A549 (cell line): ENCODE results near the gene TTC33. TPM values are rescaled to one million over a fixed set of nuclear protein-coding genes. Genes with fewer than 3 reads are reported as not detected.

Experiments used
- ATAC-seq, 2 experiments: fragments of 200-7000 bp in 1 of 2; fragments of >200 bp in 1 of 2; cut with Nextera tagmentation in 1 of 2; cut with Tn5 transposase in 1 of 2; 3 replicates each; pipeline versions ENCODE4 v1.8.0 to v1.9.1; 2018 to 2020; ENCODE audit warnings: mild to moderate bottlenecking in 1 of 2, moderate library complexity in 1 of 2
- CTCF ChIA-PET: fragments of 300-600 bp; sonication (Branson Sonifier 250); formaldehyde crosslinking; extraction: SDS; loops from one replicate; lab custom pipeline; 2021; ENCODE audit warnings: antibody characterized with exemption, inconsistent platforms; lab: Yijun Ruan, JAX
- POLR2A ChIA-PET: fragments of 350-600 bp; formaldehyde crosslinking; extraction: SDS; loops from one replicate; lab custom pipeline; 2021; ENCODE audit warnings: antibody characterized with exemption, inconsistent platforms; lab: Yijun Ruan, JAX
- DNase-seq, 2 experiments: peaks; one replicate each; pipeline versions ENCODE4 v3.0.0 to v3.0.0-alpha.2; 2011 to 2016; ENCODE audit warnings: low read depth in 1 of 2, low spot score in 1 of 2
- FAIRE-seq: peaks from 2 replicates; lab custom pipeline; 2011; peaks lifted over from hg19 to GRCh38; lab: Jason Lieb, UNC
- H3K27ac ChIP-seq, 2 experiments: fragments of >200 bp; sonication (Bioruptor Twin); formaldehyde crosslinking; 3 replicates each; pipeline ENCODE4 v1.5.1; 2016 to 2017
- H3K4me1 ChIP-seq: fragments of >200 bp; sonication (Bioruptor Twin); formaldehyde crosslinking; 3 replicates; pipeline ENCODE4 v1.6.1; 2016
- H3K4me2 ChIP-seq: fragments of >200 bp; sonication (Bioruptor Twin); formaldehyde crosslinking; 3 replicates; pipeline ENCODE4 v1.6.1; 2016
- H3K4me3 ChIP-seq: fragments of >200 bp; sonication (Bioruptor Twin); formaldehyde crosslinking; 3 replicates; pipeline ENCODE4 v1.5.1; 2016
- H3K9me3 ChIP-seq: fragments of >200 bp; sonication (Bioruptor Twin); formaldehyde crosslinking; 3 replicates; pipeline ENCODE4 v1.6.1; 2016
- BHLHE40 ChIP-seq: IDR thresholded peaks from 2 replicates; pipeline ENCODE4 v1.6.1; 2012; ENCODE audit warnings: low read depth, low read length, inconsistent platforms
- CBX2 ChIP-seq: fragments of 200-600 bp; sonication (generic); IDR thresholded peaks from 2 replicates; pipeline ENCODE4 v1.6.1; 2016; ENCODE audit warnings: low read depth, mild to moderate bottlenecking, borderline replicate concordance
- CEBPB ChIP-seq, 2 experiments: fragments of >200 bp in 1 of 2; sonication (Bioruptor Twin) in 1 of 2; formaldehyde crosslinking in 1 of 2; IDR thresholded peaks; 2 replicates each; pipeline ENCODE4 v1.6.1; 2012 to 2016
- EP300 ChIP-seq, 2 experiments: fragments of >200 bp; sonication (Bioruptor Twin); formaldehyde crosslinking; IDR thresholded peaks; 2 replicates in 1 of 2; 3 replicates in 1 of 2; pipeline ENCODE4 v1.6.1; 2016 to 2017
- ESRRA ChIP-seq: fragments of 150-350 bp; IDR thresholded peaks from 2 replicates; pipeline ENCODE4 v1.6.1; 2014; ENCODE audit warnings: mild to moderate bottlenecking, low read length, borderline replicate concordance
- FOSB ChIP-seq: fragments of 250-450 bp; sonication (Bioruptor Pico); IDR thresholded peaks from 2 replicates; pipeline ENCODE4 v1.5.0; 2020; ENCODE audit warnings: mild to moderate bottlenecking, moderate library complexity
- FOSL2 ChIP-seq, 2 experiments: fragments of 450-650 bp in 1 of 2; fragments of >200 bp in 1 of 2; sonication (Bioruptor Twin) in 1 of 2; formaldehyde crosslinking; IDR thresholded peaks; 2 replicates each; pipeline versions ENCODE4 v1.5.0 to v1.6.1; 2016 to 2020; ENCODE audit warnings: mild to moderate bottlenecking in 1 of 2, moderate library complexity in 1 of 2
- FOXS1 ChIP-seq: fragments of 250-450 bp; sonication (Bioruptor Pico); IDR thresholded peaks from 2 replicates; pipeline ENCODE4 v1.5.0; 2020; ENCODE audit warnings: mild to moderate bottlenecking, moderate library complexity
- GATA3 ChIP-seq: IDR thresholded peaks from 2 replicates; pipeline ENCODE4 v1.6.1; 2012; ENCODE audit warnings: borderline replicate concordance
- HEYL ChIP-seq: fragments of 250-450 bp; sonication (Bioruptor Pico); IDR thresholded peaks from 2 replicates; pipeline ENCODE4 v1.8.0; 2021; ENCODE audit warnings: mild to moderate bottlenecking, moderate library complexity
- HOXB13 ChIP-seq: fragments of 250-450 bp; sonication (Bioruptor Pico); IDR thresholded peaks from 2 replicates; pipeline ENCODE4 v1.5.0; 2020; ENCODE audit warnings: low read depth, mild to moderate bottlenecking, moderate library complexity
- HOXB5 ChIP-seq: fragments of 250-450 bp; sonication (Bioruptor Pico); IDR thresholded peaks from 2 replicates; pipeline ENCODE4 v1.5.0; 2020; ENCODE audit warnings: mild to moderate bottlenecking, moderate library complexity
- JUN ChIP-seq, 2 experiments: fragments of >200 bp; sonication (Bioruptor Twin); formaldehyde crosslinking; IDR thresholded peaks; 2 replicates in 1 of 2; 3 replicates in 1 of 2; pipeline ENCODE4 v1.6.1; 2016 to 2017
- JUNB ChIP-seq: fragments of >200 bp; sonication (Bioruptor Twin); formaldehyde crosslinking; IDR thresholded peaks from 2 replicates; pipeline ENCODE4 v1.6.1; 2016
- MAFK ChIP-seq: fragments of 450-650 bp; IDR thresholded peaks from 2 replicates; pipeline ENCODE4 v1.6.1; 2014; ENCODE audit not compliant: partially characterized antibody
- MAZ ChIP-seq: fragments of 150-350 bp; IDR thresholded peaks from 2 replicates; pipeline ENCODE4 v1.6.1; 2014; ENCODE audit warnings: antibody characterized with exemption, low read depth, low read length, borderline replicate concordance
- NFE2L2 ChIP-seq: fragments of 150-350 bp; conservative IDR thresholded peaks from 2 replicates; pipeline ENCODE4 v1.6.1; 2014; ENCODE audit warnings: low read length
- NR3C1 ChIP-seq: fragments of >200 bp; sonication (Bioruptor Twin); formaldehyde crosslinking; IDR thresholded peaks from 3 replicates; pipeline ENCODE4 v1.6.1; 2017
- PHF8 ChIP-seq: fragments of 200-600 bp; sonication (generic); IDR thresholded peaks from 2 replicates; pipeline ENCODE4 v1.6.1; 2016; ENCODE audit warnings: low read depth, mild to moderate bottlenecking, antibody characterized with exemption, moderate library complexity, borderline replicate concordance
- RAD21 ChIP-seq, 2 experiments: fragments of >200 bp in 1 of 2; sonication (Bioruptor Twin) in 1 of 2; formaldehyde crosslinking in 1 of 2; IDR thresholded peaks in 1 of 2; conservative IDR thresholded peaks in 1 of 2; 2 replicates in 1 of 2; 3 replicates in 1 of 2; pipeline ENCODE4 v1.6.1; 2012 to 2018; ENCODE audit warnings: inconsistent platforms in 1 of 2
- RNF2 ChIP-seq: fragments of 200-600 bp; sonication (generic); IDR thresholded peaks from 2 replicates; pipeline ENCODE4 v1.6.1; 2016; ENCODE audit warnings: low read depth, mild to moderate bottlenecking, antibody characterized with exemption, moderate library complexity, borderline replicate concordance
- TP53 ChIP-seq: fragments of 250-450 bp; sonication (Bioruptor Pico); IDR thresholded peaks from 2 replicates; pipeline ENCODE4 v1.5.0; 2021; ENCODE audit warnings: mild to moderate bottlenecking, moderate library complexity
- ZSCAN20 ChIP-seq: fragments of 250-450 bp; sonication (Bioruptor Pico); IDR thresholded peaks from 2 replicates; pipeline ENCODE4 v1.8.0; 2022; ENCODE audit warnings: mild to moderate bottlenecking, moderate library complexity
- WGBS: methylation state at CpG from one replicate; pipeline ENCODE4 v1.1.6; 2017; ENCODE audit errors: missing lambda C conversion rate; 5-methylcytosine and 5-hydroxymethylcytosine counted together
- polyA plus RNA-seq, 4 experiments: library from polyadenylated mRNA; depleted of rRNA in 3 of 4; stranded (reverse); fragments of >200 nt; fragmentation: RNase III in 1 of 4; extraction: RNeasy Plus Mini Kit Qiagen cat#74134 plus additional on column Dnase treatment in 1 of 4; gene quantifications; 2 replicates in 3 of 4; 3 replicates in 1 of 4; pipeline ENCODE4 v1.2.3, GENCODE V29; 2011 to 2017
- TF ChIP-seq, protein P1 (sequence below): fragments of >200 bp; sonication (Bioruptor Twin); formaldehyde crosslinking; IDR thresholded peaks from 3 replicates; pipeline ENCODE4 v1.6.1; 2016
- TF ChIP-seq, protein P2 (sequence below): IDR thresholded peaks from 2 replicates; pipeline ENCODE4 v1.6.1; 2012
- TF ChIP-seq, protein P3 (sequence below): fragments of 200-600 bp; sonication (generic); IDR thresholded peaks from 2 replicates; pipeline ENCODE4 v1.6.1; 2016; ENCODE audit warnings: antibody characterized with exemption, mild to moderate bottlenecking, moderate library complexity

The TTC33 gene
- polyA plus RNA-seq, 2 of the 4 experiments (the other 2 are of a cell fraction): 17.1 to 19.8 TPM

DNA sequence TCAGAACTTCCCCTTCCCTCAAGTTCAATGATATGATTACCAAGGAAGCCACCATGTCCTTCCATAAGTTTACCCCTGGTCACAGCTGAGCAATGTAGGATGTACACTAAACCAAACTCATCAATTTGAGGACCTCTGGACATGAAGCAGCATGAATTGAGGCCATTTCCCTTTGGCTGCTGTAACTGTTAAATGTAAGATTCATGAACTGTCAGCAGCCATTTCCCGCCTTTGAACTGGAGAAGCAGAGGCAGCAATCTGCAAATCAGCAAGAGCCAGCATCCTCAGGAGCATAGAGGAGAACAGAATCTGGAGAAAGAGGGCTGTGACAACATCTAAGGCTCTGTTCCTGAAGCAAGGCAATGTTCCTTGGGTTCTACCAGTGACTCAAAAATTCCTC, 180.3 kb downstream of the TTC33 start:
- no peak overlapping the region; a peak in 1 of 6 replicates for H3K27ac ChIP-seq
- 62% methylated on average over 1 of the region's 1 CpG for WGBS
- POLR2A ChIA-PET: no interaction called here
- DNase-seq (no peak), ATAC-seq (no peak), FAIRE-seq (no peak)
- peaks cover 8% of the 10 kb centered on the region for H3K4me1 ChIP-seq
- no peak overlapping the region for H3K4me3 ChIP-seq
- TF ChIP-seq BHLHE40: no peak
- TF ChIP-seq CEBPB (IDR thresholded peaks at IDR 0.05): no peak
- TF ChIP-seq, protein P1, sequence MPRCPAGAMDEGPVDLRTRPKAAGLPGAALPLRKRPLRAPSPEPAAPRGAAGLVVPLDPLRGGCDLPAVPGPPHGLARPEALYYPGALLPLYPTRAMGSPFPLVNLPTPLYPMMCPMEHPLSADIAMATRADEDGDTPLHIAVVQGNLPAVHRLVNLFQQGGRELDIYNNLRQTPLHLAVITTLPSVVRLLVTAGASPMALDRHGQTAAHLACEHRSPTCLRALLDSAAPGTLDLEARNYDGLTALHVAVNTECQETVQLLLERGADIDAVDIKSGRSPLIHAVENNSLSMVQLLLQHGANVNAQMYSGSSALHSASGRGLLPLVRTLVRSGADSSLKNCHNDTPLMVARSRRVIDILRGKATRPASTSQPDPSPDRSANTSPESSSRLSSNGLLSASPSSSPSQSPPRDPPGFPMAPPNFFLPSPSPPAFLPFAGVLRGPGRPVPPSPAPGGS: no peak
- no peak for TF ChIP-seq EP300 (IDR thresholded peaks at IDR 0.05)
- TF ChIP-seq ZSCAN20 (CRISPR knock-in tag): no peak
- TF ChIP-seq HEYL (CRISPR knock-in tag): no peak
- H3K4me2 ChIP-seq: no peak overlapping the region
- no peaks in the 10 kb centered on the region for H3K9me3 ChIP-seq
- CTCF ChIA-PET: no interaction called here

DNA sequence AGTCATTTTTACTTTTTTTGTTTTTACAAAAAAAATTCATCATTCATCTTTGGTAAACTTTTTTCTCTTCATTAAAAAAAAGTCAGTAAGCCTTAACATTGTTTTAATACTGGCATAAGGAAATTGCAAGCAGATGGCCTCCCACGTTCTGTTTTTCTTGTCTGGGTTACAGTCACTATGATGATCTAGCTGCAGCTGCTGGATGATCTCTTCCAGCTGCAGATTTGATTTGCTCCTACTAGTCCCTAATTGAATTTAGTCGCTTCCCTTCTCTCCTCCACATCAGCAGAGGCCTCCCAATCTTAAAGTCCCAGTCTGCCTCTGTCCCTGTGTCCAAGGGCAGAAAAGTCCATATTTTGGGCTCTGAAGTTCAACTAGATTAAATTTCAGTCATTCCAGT, 182.8 kb downstream of the TTC33 start:
- Histone ChIP-seq H3K4me1 (peaks cover 16% of the 10 kb centered on the region), H3K27ac (no peak overlapping the region; a peak in 1 of 6 replicates), H3K4me3 (no peak overlapping the region), H3K9me3 (no peaks in the 10 kb centered on the region), H3K4me2 (no peak overlapping the region)
- ChIA-PET CTCF (no interaction called here), POLR2A (no interaction called here)
- no peak for TF ChIP-seq MAZ
- TF ChIP-seq NFE2L2: no peak
- TF ChIP-seq PHF8: no peak
- no peak for TF ChIP-seq MAFK
- TF ChIP-seq FOXS1 (CRISPR knock-in tag): no peak
- no peak for TF ChIP-seq GATA3
- no peak for TF ChIP-seq BHLHE40
- no peak for TF ChIP-seq HOXB5 (CRISPR knock-in tag)
- TF ChIP-seq, protein P2, sequence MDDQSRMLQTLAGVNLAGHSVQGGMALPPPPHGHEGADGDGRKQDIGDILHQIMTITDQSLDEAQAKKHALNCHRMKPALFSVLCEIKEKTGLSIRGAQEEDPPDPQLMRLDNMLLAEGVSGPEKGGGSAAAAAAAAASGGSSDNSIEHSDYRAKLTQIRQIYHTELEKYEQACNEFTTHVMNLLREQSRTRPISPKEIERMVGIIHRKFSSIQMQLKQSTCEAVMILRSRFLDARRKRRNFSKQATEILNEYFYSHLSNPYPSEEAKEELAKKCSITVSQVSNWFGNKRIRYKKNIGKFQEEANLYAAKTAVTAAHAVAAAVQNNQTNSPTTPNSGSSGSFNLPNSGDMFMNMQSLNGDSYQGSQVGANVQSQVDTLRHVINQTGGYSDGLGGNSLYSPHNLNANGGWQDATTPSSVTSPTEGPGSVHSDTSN: no peak
- no peak for TF ChIP-seq NR3C1
- no peak for TF ChIP-seq ESRRA
- no peak for TF ChIP-seq CEBPB (IDR thresholded peaks at IDR 0.05)
- DNase-seq (no peak), FAIRE-seq (no peak), ATAC-seq (no peak)
- 76% methylated on average over 2 of the region's 2 CpGs for WGBS

DNA sequence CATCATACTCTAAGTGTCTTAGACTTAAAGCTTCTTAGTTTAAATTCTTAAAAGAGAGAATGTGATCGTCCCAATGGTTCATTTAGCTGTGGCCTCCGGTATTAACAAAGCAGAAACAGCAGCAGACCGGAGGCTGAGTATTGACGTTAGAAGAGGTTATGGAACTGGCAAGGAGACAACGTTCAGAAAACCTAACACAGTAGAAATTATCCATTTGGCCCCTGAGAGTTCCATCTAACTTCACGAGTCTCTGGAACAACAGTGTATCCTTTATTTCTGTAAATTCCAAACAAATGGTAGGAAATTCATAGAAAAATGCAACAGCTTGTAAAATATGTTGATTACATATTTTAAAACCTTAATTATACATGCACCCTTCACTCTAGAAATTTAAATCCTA, 183.4 kb downstream of the TTC33 start:
- no peak for TF ChIP-seq JUN (IDR thresholded peaks at IDR 0.05)
- no peak for TF ChIP-seq ESRRA
- TF ChIP-seq, protein P3, sequence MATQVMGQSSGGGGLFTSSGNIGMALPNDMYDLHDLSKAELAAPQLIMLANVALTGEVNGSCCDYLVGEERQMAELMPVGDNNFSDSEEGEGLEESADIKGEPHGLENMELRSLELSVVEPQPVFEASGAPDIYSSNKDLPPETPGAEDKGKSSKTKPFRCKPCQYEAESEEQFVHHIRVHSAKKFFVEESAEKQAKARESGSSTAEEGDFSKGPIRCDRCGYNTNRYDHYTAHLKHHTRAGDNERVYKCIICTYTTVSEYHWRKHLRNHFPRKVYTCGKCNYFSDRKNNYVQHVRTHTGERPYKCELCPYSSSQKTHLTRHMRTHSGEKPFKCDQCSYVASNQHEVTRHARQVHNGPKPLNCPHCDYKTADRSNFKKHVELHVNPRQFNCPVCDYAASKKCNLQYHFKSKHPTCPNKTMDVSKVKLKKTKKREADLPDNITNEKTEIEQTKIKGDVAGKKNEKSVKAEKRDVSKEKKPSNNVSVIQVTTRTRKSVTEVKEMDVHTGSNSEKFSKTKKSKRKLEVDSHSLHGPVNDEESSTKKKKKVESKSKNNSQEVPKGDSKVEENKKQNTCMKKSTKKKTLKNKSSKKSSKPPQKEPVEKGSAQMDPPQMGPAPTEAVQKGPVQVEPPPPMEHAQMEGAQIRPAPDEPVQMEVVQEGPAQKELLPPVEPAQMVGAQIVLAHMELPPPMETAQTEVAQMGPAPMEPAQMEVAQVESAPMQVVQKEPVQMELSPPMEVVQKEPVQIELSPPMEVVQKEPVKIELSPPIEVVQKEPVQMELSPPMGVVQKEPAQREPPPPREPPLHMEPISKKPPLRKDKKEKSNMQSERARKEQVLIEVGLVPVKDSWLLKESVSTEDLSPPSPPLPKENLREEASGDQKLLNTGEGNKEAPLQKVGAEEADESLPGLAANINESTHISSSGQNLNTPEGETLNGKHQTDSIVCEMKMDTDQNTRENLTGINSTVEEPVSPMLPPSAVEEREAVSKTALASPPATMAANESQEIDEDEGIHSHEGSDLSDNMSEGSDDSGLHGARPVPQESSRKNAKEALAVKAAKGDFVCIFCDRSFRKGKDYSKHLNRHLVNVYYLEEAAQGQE: no peak
- TF ChIP-seq CEBPB (IDR thresholded peaks at IDR 0.05): no peak
- no peak for TF ChIP-seq FOXS1 (CRISPR knock-in tag)
- no peak for TF ChIP-seq FOSB (CRISPR knock-in tag)
- TF ChIP-seq GATA3: no peak
- TF ChIP-seq RAD21 (conservative IDR thresholded peaks at IDR 0.05 in 1 of 2, IDR thresholded peaks at IDR 0.05 in 1 of 2): no peak
- TF ChIP-seq FOSL2 (IDR thresholded peaks at IDR 0.05): no peak
- TF ChIP-seq FOSL2 (CRISPR knock-in tag; IDR thresholded peaks at IDR 0.05): no peak
- TF ChIP-seq NR3C1: no peak
- TF ChIP-seq JUNB: no peak
- TF ChIP-seq HOXB13 (CRISPR knock-in tag): no peak
- no peak for TF ChIP-seq TP53
- no peak for TF ChIP-seq HEYL (CRISPR knock-in tag)
- no peak for TF ChIP-seq RNF2
- no peak for TF ChIP-seq CBX2
- H3K4me1 ChIP-seq: peaks cover 16% of the 10 kb centered on the region
- H3K9me3 ChIP-seq: no peaks in the 10 kb centered on the region
- no peak overlapping the region for H3K4me3 ChIP-seq
- ChIA-PET CTCF (interaction anchor here (0.9 kb wide), 1 partner anchor 11 kb away, joined by 3 read pairs; no protein-coding TSS in a partner anchor), POLR2A (no interaction called here)
- H3K27ac ChIP-seq: peak overlapping the region in 1 of 2 experiments; percentile 42; a peak in 1 of 6 replicates
- FAIRE-seq: no peak
- DNase-seq: no peak
- 80% methylated on average over 6 of the region's 6 CpGs for WGBS
- no peak overlapping the region for H3K4me2 ChIP-seq
- no peak for ATAC-seq
